Mucosa of gallbladder (tissue), 1 donor: ENCODE measurements around the gene NELL1. TPM values are rescaled to one million over a fixed set of nuclear protein-coding genes. Genes with fewer than 3 reads are reported as not detected.
A peak's percentile ranks its signal among the peaks of the same experiment; 100 is the strongest.

Source experiments
- DNase-seq: peaks from one replicate; pipeline ENCODE4 v3.0.0-alpha.2; 2020; ENCODE audit warnings: low spot score
- total RNA-seq: library from RNA; stranded (reverse); gene quantifications from one replicate; pipeline ENCODE4 v1.2.1, GENCODE V29; 2021
- donor health status: DM: no; HTN: no; CAD: no.

NELL1 gene
- total RNA-seq, 1 donor from 2014 or later = 0.29 TPM

GRCh38 chr11:21481255-21481654 lies 811.9 kb downstream of the NELL1 start:
- no peak for DNase-seq

GRCh38 chr11:21484039-21484438 lies 814.7 kb downstream of the NELL1 start:
- no peak for DNase-seq

- DNase-seq = no peak
Observed at GRCh38 chr11:21485006-21485405, 815.6 kb downstream of the NELL1 start.

DNA sequence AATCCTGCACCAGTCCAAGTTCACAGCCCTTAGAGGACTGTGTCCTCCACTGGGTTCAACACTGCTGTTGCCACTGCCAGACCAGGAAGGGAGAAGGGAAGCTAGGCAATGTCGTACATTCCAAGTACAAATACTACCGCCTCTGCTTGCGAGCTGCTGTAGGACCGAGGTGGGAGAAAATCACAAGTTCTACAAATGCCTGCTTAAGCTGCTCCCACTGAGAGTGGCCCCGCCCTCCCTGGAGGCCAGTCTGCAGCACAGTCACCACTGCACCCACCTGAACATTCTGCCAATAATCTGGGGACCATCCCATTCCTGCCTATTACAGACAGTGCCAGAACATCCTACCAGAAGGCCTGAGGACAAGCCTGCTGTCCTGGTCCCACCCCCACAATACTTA lies 816.0 kb downstream of the NELL1 start:
- DNase-seq = no peak

- DNase-seq = no peak
Observed at GRCh38 chr11:21489416-21490115, 820.2 kb downstream of the NELL1 start.

DNA sequence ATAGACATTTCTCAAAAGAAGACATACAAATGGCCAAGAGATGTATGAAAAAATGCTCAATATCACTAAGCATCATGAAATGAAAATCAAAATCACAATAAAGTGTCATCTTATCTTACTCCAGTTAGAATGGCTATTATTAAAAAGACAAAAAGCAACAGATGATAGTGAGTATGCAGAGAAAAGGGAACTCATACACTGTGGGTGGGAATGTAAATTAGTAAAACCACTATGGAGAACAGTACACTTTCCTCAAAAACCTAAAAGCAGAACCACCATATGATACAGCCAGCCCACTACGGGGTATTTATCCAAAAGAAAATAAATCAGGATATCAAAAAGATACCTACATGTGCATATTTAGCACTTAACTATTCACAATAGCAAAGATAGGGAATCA lies 823.5 kb downstream of the NELL1 start:
- DNase-seq = no peak

DNA sequence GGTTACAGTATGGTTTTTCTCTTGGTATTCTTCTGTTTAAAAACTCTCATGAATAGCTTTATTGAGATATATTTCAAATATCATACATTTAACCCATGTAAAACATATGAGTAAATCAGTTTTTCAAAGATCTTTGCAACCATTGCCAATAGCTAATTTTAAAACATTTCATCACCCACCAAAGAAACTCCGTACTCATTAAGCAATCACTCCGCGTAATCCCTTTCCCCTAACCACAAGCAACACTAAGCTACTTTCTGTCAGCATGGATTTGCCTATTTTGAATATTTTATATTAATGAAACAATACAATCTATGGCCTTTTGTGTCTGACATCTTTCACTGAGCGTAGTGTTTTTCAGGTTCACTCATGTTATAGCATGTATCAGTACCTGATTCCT lies 825.6 kb downstream of the NELL1 start:
- no peak for DNase-seq

DNA sequence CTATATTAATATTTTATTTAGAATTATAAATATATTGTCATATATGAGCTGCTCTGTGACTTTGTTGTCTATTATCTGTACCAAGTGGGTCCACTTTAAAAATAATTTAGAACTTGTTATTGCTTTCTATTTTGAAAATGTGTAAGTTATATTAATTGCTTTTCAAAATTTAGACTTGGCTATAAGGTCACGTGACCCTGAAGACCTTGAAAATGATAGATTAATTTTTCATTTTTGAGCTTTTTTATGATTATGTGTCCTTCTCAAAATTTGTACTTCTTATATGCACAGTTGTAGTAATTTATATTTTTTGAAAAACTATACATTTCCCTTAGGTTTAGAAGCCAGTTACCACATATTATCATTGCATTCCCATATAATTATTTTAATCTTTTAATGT lies 826.5 kb downstream of the NELL1 start:
- DNase-seq = no peak

DNA sequence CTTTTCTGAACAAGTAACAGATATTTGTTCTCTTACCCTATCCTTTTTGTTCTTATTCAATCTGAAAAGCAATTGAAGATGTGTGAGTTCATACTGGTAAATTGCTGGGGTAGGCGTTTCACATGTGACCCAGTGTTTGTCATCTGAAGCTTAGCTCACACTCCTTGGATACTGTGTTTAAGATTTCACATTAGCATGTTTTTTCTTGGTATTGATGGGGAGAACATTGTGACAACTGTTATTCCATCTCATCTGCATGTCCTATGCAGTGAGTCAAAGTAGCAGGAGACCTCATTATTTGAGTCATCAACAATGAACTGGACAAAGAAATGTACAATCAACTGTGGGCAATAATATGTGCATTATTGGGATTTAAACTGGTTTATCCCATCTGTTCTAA lies 831.9 kb downstream of the NELL1 start:
- no peak for DNase-seq

- DNase-seq = no peak
Observed at GRCh38 chr11:21505070-21505469, 835.7 kb downstream of the NELL1 start.

DNA sequence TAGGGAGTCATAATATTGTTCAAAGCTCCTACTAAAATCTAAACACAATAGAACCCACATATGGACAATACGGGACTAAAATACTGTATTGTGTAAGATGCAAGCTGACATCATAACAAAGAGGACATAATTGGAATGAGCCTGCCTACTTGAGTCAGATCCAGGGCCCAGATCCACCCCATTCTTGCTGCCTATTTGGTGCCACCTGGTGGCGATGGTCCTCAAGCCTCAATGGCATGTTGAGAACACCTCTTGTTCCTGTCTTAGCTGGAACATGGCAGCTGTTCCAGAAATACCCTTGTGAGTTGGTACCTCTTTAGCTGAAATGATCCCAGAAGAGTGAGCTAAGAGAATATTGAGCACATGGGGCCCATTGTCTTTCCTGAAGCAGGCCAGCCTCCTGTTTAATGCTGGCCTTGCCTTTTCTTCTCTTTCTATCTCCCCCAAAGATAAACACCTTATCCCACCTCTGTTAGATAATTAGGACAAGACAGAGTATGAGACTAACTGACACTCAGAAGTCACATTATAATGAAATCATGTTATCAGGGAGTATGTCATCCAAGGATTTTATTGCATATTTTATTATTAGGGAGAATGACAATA lies 842.6 kb downstream of the NELL1 start:
- peak; percentile 47 for DNase-seq

GRCh38 chr11:21514316-21514715 lies 844.9 kb downstream of the NELL1 start:
- DNase-seq = no peak

DNA sequence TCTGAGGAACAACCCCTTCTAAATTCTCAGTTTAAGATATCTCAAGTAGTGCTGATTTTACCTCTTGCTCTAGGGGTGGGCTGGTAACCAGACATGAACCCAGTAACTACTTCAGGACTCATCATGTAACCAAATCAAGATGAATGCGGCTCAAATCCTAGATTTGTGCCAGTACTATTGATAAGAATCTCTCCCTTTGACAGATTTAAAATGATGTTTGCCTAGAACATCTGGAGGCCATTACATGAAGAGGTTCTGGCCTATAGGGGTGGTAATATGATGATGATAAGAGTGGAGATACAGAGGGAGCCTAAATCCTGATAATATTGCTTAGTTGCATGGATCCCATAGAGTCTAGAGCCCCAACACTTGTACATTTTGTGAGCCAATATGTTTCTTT lies 850.9 kb downstream of the NELL1 start:
- DNase-seq = no peak

DNA sequence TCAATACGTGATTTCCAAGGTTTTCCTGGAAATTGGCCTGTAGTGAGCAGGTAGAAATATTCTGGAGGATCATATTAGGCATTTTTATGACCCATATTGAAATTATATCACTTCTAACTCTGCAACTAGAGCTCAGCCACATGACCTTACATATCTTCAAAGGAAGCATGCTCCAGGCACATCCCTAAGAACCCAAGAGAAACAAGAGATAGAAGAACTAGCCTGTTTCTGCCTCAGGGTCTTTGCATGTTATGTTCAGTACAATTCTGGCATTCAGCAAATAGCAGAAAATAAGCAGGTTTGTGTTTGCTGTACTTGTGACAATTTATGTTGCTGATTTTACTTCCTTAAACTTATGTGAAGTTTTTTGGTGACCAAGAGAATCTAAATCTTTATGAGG lies 859.8 kb downstream of the NELL1 start:
- no peak for DNase-seq

GRCh38 chr11:21534288-21534687 lies 864.9 kb downstream of the NELL1 start:
- no peak for DNase-seq

DNA sequence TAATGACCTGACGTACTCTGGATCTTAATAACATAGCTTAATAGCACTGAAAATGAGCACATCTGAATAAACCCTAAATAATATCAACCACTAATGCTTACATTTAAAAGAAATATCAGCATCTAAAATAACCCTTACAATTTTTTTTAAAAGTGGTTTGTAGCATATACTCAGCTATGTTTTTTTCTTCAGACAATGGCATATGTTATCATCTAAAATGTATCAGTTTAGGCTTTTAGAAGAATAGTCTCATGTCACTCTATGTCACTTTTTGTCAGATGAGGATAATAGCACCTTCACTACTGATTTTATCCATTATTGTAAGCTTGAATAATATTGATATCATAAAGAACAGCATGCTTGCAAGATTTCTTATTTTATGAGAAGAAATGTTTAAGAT lies 868.6 kb downstream of the NELL1 start:
- DNase-seq = no peak

GRCh38 chr11:21541187-21541751 lies 871.9 kb downstream of the NELL1 start:
- DNase-seq = no peak

DNA sequence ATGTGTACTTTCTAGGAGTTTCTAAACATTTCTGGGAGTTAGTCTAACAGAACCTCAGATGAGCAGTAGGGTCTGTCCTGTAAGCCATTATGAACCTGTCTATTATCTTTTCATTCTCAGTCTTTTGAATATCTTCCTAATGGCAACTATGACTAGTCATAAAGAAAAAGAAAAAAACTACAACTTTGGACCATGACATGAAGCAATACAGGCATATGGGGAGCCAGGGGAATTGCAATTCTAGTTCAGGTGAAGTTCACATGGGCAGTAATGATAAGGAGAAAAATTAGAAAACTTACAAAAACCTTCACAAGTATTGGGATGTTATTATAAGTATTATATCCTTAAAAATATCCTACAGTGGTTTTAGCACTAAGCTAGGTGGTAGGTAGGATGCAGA lies 874.5 kb downstream of the NELL1 start:
- DNase-seq = no peak

DNA sequence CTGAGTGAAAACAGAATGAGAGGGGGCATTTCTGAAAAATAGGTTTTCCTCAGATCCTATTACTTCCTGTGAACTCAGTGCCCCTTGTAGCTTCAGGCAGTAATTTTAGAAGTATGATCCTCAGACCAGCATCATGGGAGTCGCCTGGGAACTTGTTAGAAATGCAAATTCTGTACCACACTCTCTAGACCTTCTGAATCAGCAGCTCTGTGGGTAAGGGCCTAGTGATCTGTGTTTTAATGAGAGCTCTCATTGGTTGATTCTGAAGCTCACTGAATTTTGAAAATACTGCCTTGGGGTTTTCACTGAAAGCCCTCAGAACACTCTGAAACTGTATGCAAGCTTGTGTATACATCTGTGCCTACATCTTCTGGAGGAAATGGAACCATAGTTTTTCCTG lies 876.3 kb downstream of the NELL1 start:
- no peak for DNase-seq

- DNase-seq = no peak
Observed at GRCh38 chr11:21546703-21547102, 877.3 kb downstream of the NELL1 start.

DNA sequence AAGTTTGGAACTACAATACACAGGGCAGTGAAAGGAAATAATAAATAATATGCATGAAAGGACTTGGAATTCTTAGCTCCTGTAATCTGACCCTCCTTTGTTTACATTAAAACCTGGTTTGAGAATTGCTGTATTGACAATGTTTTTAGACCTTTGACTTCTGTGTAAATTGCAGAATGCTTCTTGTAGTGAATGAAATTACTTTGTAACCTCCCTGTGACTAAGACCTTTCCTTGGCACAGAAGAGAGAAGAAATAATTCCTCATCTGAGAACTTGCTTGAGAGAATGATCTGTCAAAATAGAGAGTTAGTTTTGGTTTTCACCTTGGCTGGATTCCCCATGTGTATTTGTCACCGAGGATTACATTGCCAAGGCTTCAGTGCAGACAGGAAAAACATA lies 883.5 kb downstream of the NELL1 start:
- DNase-seq = no peak

DNA sequence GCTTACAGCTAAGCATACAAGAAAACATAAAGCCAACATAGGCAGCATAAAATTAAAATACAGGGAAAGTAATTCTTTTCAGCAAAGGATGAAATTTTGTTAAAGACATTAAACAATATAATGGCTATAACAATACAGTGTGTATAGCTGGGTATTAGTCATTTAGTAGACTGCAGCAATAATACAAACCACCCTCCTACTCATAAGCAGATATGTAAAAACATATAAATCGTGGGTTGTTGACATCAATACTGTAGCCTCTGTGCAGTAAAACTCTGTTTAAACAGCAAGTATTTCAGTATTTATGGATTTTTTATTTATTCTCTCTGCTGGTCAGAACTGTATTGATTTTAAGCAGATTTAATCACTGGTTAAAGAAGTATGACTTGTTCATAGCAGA lies 884.4 kb downstream of the NELL1 start:
- no peak for DNase-seq

DNA sequence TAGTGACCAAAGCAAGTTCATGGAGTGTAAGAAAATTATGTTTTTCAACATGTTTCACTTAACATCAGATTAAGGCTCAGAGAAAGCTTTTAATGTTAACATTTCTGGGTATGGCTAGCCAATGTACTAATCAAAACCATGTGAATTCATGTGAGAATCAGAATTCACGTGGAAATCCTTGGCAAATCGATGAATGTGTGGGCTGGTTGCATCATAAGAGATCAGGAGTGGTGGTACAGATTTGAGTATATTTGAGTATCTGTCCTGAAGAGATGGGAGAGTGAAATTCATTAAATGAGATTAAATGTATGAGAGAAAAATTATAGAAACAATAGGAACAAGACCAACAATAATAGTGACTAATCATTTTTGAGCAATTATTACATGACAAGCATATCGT lies 884.9 kb downstream of the NELL1 start:
- DNase-seq = no peak

- DNase-seq = no peak
Observed at GRCh38 chr11:21556926-21557325, 887.5 kb downstream of the NELL1 start.
